GM06990 (cell line): Measurements from ENCODE around the gene DDAH2.

Experiments
- DNase-seq: peaks from one replicate; pipeline ENCODE4 v3.0.0-alpha.2; 2011; ENCODE audit not compliant: insufficient read length; ENCODE audit errors: extremely low read depth
- H3K27me3 ChIP-seq: replicated peaks from 2 replicates; pipeline ENCODE4 v1.6.0; 2011; ENCODE audit warnings: low read length; ENCODE audit not compliant: control insufficient read depth, insufficient read depth
- H3K36me3 ChIP-seq: 2 replicates; pipeline ENCODE4 v1.5.1; 2011; ENCODE audit warnings: low read length; ENCODE audit not compliant: control insufficient read depth, insufficient read depth
- H3K4me3 ChIP-seq: replicated peaks from 2 replicates; pipeline ENCODE4 v1.5.1; 2011; ENCODE audit warnings: low read depth, mild to moderate bottlenecking, control low read depth, low read length
- TF ChIP-seq, protein P1 (sequence below): IDR thresholded peaks from 2 replicates; pipeline ENCODE4 v1.5.1; 2011; ENCODE audit warnings: low read length, control low read depth, mild to moderate bottlenecking, inconsistent platforms; ENCODE audit not compliant: insufficient read depth, poor library complexity, severe bottlenecking

Gene DDAH2

DNA sequence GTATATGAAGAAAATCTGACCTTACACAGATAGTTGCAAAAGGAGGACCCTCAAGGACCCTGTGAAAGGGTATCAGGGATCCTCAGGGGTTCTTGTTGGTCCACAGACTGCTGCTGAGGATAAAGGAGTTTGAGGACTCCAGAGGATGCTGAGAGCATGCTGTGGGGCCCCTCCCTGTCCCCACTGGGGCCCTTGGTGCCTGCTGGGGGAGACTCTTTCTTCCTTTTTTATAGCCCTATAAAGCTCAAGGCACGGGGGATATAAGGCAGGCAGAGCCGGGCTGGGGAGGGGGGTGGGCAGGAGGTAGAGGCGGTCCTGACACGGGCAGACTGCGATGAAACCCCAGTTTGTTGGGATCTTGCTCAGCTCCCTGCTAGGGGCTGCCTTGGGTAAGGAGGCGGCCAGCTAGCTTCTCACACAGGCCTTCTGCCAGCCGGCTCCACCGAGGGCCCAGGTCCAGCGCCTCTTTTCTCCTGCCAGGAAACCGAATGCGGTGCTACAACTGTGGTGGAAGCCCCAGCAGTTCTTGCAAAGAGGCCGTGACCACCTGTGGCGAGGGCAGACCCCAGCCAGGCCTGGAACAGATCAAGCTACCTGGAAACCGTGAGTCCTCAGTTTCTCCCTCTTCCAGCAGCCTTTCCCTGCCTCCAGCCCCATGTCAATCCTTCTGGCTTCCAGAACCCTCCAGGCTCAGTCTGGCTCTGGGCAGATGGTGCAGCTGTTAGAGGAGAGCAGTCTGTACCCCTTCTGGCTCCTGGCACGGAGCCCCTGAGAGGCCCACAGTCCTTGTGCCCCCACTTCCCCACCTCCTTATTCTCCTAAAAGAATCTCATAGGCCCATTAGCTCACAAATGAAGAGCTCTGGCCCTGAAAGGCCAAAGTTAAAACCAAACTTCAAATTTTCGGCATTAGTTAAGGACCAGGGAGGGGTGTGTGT is 13.8 kb downstream of the DDAH2 start, which contains the start of gene LY6G6D:
Gene LY6G6D, plus strand, starts transcription at position 327 of the 937 bp plus-strand sequence. Its CDS starts 8 bp downstream, at position 335.
- H3K36me3 ChIP-seq, result no peaks in the 10 kb centered on the region
- H3K4me3 ChIP-seq, result no peak within 1 kb of the TSS
- DNase-seq, result no peak

DNA sequence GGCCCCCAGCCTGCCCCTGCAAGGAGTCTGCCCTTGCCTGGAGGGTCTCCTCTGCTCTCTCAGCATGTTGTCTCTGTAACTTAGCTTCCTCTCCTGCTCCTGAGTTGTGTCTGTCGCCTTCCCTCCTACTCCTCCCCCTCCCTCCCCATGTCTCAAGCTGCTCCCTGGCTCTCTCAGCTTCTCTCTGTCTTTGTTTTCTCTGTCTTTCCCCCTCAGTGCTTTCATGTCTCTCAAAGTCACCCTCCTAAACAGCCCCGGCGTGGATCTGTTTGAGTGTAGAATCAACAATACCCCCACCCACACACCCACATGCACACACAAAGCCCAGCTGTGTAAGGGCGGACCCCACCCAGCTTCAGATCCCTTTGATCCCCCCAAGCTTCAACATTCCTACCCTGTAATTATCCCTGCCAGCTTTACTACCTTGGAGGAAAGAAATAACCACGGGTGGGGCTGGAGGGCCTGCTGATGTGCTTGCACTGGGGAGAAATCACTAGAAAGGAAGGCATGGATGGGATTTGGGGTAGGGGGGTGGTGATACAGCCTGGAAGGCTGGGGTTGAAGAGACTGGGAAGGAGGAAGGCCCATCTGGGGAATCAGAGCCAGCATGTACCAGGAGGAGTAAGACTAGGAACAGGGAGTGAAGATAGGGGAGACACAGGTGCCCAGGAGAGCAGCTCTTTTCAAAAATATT is 15.0 kb downstream of the DDAH2 start:
- TF ChIP-seq, protein P1, sequence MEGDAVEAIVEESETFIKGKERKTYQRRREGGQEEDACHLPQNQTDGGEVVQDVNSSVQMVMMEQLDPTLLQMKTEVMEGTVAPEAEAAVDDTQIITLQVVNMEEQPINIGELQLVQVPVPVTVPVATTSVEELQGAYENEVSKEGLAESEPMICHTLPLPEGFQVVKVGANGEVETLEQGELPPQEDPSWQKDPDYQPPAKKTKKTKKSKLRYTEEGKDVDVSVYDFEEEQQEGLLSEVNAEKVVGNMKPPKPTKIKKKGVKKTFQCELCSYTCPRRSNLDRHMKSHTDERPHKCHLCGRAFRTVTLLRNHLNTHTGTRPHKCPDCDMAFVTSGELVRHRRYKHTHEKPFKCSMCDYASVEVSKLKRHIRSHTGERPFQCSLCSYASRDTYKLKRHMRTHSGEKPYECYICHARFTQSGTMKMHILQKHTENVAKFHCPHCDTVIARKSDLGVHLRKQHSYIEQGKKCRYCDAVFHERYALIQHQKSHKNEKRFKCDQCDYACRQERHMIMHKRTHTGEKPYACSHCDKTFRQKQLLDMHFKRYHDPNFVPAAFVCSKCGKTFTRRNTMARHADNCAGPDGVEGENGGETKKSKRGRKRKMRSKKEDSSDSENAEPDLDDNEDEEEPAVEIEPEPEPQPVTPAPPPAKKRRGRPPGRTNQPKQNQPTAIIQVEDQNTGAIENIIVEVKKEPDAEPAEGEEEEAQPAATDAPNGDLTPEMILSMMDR, result no peak
- H3K36me3 ChIP-seq, result no peaks in the 10 kb centered on the region
- DNase-seq, result no peak
- H3K27me3 ChIP-seq, result no peaks in the 10 kb centered on the region; the same call in 1 of the 2 replicates
- no peak overlapping the region for H3K4me3 ChIP-seq

More for the DNA sequence above, 13.8 kb downstream of the DDAH2 start, which contains the start of gene LY6G6D:
- H3K27me3 ChIP-seq, result no peaks in the 10 kb centered on the region; the same call in 1 of the 2 replicates
- TF ChIP-seq, protein P1, result no peak

DNA sequence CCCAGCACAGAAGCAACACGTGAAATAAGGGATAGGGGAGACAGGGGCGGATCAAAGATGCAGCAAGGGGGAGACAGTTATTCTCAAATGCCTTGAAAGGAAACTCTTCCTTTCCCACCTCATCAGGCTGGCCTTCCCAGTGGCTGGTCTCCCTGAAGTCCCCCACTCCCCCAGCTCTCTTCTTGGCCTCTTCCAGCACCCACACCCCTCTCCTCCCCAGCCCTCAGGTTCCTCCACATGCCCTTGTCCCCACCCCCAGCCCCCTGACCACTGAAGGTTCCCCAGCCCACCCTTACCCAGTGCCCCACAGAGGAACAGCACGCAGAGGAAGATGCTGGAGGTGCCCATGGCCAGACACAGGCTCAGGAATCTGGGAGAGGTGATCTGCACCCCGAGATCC is 15.6 kb downstream of the DDAH2 start:
- H3K4me3 ChIP-seq, result no peak overlapping the region
- DNase-seq, result no peak
- TF ChIP-seq, protein P1, result no peak
- H3K36me3 ChIP-seq, result no peaks in the 10 kb centered on the region
- no peaks in the 10 kb centered on the region; the same call in 1 of the 2 replicates for H3K27me3 ChIP-seq

DNA sequence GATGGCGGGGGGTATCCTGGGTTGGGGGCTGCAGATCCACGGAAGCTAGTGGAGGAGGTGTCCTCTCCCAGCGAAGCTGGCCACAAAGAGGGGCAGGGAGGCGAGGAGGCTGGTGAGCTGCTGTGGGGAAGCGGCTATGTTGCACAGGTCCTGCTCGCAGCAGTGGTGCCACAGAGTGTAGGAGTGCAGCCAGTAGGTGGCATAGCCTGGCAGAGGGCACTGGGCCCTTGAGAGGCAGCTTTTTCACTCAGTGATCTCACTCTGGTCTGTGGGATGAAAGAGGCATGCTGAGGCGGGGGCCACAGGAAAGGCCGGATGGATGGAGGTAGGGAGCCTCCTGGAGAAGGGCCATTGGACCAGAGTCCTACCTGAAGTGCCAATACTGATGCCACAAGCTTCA is 16.8 kb downstream of the DDAH2 start:
- Histone ChIP-seq H3K36me3 (no peaks in the 10 kb centered on the region), H3K4me3 (no peak overlapping the region), H3K27me3 (no peaks in the 10 kb centered on the region; the same call in 1 of the 2 replicates)
- DNase-seq, result no peak
- TF ChIP-seq, protein P1, result peak; percentile 21

DNA sequence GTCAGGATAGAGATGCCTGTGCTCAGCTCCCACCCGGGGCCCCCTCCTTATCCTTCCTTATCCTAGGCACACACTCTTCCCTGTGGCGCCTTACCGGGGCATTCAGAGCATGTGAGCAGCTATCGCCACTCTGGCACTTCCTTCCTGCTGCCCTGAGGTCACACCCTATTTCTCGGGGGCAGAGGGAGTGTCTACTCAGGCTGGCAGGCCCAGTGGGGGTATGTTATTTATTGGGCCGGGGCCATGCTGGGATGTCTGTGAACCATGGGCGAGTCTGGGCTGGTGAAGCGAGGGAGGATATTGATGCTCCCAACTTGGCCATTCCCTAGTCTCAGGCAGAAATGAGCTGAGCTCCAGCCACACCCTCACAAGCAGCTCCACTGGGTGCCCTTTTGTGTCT is 17.9 kb downstream of the DDAH2 start:
- Histone ChIP-seq H3K4me3 (no peak overlapping the region), H3K36me3 (no peaks in the 10 kb centered on the region), H3K27me3 (no peaks in the 10 kb centered on the region; the same call in 1 of the 2 replicates)
- DNase-seq, result no peak
- TF ChIP-seq, protein P1, result no peak
